Activated T-cell treated with anti-CD3 and anti-CD28 coated beads, Interleukin-2, amount 50 U/mL, for 48 hours (primary cell): ENCODE measurements around the gene SP9.

ENCODE experiments used
- DNase-seq, 2 experiments: peaks; one replicate each; pipeline ENCODE4 v3.0.0-alpha.2; 2020

The SP9 gene

GRCh38 chr2:174334781-174335251 lies at the start of gene SP9:
Gene SP9, plus strand, starts transcription at chr2:174334954. Its CDS starts 139 bp downstream, at chr2:174335093.
- DNase-seq, result peak; percentile 54 to 62

- DNase-seq, result no peak
Observed at GRCh38 chr2:174286172-174286571, 48.6 kb upstream of the SP9 start.

DNA sequence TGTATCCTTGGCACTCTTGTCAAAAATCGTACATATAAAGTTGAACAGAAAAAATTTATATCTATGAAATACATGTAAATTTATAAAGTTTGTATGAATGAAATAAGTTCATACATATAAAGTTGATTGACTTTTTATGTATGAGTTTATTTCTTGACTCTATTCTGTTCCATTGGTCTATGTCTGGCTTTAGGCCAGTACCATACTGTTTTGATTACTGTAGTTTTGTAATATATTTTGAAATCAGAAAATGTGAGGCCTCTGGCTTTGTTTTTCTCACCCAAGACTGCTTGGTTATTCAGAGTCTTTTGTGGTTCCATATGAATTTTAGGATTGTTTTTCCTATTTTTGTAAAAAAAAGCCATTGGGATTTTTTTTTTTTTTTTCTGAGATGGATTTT lies 41.8 kb upstream of the SP9 start:
- DNase-seq, result no peak

- no peak for DNase-seq
Observed at GRCh38 chr2:174300114-174300513, 34.6 kb upstream of the SP9 start.

DNA sequence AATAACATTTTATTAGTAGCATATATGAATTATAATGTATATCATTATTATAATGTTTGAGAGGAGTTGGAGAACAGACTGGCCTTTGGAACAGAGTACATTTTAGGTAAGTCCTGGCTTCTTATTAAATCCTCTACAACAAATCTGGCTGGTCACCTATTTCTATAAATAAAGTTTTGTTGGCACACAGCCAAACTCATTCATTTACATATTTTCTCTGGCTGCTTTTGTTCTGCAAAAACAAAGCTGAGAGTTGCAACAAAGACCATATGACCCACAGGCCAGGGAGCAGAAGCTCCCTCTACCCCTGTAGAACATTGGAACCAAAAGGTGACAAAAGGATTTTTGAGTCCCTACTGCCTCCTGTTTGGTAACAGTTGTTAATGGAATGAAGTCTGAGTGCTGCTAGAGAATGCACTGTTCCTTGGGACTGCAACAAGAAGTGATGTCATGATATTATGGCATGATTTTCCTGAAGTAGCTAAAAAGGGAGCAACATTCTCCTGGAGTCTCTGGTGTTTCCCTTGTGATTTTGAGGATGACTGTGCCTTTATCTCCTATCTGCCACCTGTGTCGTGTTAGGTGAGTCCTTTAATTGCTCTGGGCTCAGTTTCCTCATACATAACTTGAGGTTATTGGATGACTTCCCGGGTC lies 22.0 kb upstream of the SP9 start:
- no peak for DNase-seq

DNA sequence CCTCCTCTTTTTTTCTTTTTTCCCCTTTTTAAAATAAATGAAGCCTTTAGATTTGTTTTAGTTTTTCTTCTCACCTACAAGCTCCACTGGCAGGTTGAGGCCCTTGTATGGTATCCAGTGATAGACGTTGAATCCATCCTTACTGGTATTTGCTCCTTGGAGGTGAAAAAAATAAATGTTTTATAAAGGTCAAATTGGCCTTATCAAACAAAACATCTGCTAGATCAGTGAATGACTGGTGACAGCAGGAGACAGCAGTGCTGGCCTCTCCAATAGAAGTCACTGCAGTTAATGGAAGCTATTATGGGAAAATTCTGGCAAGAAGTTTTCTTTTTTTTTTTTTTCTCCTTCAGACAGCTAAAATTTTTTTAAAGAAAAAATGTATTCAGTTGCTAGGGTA lies 12.6 kb upstream of the SP9 start:
- no peak for DNase-seq

GRCh38 chr2:174322746-174323145 lies 12.0 kb upstream of the SP9 start:
- no peak for DNase-seq

- DNase-seq, result no peak
Observed at GRCh38 chr2:174324530-174324929, 10.2 kb upstream of the SP9 start.

- DNase-seq, result no peak
Observed at GRCh38 chr2:174325373-174326160, 9.2 kb upstream of the SP9 start.

GRCh38 chr2:174326161-174327020 lies 8.4 kb upstream of the SP9 start:
- DNase-seq, result peak; percentile 45 to 51

GRCh38 chr2:174327021-174327840 lies 7.5 kb upstream of the SP9 start:
- DNase-seq, result peak; percentile 40 to 45

DNA sequence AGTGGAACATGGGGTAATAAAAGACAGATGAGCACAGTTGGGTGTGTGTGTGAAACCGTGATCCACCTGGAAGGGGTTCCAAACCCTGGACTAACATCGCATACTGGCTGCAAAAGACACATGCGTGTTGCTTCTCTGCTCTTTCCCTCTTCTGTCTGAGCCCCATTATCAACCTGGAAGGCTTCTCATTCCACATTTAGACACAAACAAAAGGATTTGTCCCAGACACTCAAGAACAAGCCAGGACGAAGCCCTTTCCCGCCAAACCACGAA lies 7.0 kb upstream of the SP9 start:
- DNase-seq, result no peak

DNA sequence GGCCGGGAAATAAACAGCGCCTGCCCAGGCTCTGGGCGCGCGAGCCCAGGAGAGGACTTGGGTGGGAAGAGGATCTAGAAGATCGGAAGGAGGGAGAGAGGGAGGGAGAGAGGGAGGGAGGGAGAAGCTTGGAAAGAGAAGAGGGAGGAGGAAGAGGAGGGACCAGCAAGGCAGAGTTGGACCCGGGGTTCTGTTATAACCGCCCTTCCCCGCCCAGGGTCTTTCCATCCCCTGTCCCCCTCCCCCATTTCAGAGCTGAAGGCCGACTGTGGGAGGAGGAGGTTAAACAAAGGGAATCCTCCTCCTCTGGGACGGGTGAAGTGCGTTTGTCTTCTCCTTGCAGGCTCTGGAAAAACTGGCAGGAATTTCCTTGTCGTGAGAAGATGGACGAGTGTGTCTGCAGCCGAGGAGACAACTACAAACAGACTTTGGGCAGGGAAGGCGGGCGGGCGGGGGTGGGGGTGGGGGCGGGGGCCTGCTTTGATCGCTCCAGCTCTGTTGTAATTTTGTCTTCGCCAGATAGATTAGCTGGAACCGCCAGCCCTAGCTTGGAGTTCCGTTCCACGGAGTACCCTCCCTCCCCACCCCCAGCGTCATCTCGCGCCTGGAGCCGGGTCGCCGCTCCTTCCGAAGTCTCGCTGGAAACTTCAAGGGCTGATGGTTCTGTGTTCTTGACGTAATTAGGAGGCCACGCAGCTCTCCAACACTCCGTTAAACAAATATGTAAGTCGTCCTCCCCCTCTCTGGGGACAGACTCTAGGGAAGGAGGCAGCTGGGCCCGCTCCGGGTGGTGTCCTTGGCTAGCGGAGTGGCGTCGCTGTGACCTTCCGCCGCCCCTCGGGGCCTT lies 6.4 kb upstream of the SP9 start:
- peak; percentile 29 to 30 for DNase-seq

DNA sequence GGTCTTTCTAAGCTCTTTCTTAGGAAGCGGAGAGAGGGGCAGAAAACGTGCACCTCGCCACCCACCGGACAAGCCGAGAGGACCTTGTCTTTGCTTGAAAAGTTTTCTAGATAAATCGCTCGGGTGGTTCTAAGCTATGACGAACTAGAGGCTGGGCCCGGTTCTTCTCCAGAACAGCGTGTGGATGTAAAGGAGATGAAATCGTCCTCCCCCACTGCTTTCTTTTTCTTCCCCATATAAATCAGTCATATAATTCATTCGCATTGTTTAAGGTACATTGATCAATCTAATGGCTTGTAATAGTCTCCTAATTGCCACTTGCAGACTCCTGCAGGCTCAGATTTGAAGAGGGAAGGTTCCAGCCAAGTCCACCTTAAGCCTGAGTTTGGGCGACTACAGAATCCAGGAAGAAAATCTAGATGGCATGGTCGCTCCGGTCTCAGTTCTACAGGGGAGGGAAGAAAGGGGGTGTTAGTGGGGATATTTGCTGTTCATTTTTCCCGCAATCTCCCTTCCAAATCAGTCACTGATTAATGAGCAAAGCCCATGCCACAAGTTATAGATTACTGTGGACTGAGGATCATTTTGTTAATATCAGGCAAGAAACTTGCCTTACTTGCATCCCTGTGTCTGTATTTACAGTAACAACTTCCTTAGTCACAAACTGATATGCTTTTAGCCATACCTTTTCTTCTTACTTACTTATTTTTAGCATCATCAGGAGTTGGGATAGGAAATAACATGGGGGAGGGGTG lies 5.6 kb upstream of the SP9 start:
- no peak for DNase-seq

DNA sequence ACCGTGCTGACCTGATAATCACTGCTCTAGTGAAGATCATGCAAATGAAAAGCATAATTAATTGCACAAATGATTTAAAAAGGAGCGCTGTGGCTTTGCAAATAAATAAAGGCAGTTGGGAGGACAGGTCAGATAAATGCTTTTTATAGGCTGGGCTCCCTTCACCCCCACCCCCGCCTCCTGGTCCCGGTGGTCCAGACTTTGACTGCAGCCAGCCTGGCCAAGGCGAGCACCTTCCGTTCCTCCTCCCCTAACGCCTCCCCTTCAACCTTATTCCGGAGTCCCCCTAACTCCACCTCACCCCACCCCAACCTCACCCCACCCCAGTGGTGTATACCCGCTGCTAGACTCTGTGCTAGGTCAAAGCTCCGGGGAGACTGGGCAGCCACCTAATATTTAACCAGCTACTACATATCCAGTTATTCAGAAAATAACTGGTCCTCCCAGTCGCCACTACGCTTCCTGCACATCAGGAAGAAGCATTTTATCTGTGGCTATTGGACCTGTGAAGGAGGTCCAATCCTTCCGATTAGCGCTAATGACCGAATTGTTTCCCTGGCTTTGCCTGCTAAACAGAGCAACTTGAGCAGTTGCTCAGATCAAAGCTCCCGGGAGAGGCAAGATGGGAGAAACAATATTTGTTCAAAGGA lies 3.7 kb upstream of the SP9 start:
- no peak for DNase-seq

DNA sequence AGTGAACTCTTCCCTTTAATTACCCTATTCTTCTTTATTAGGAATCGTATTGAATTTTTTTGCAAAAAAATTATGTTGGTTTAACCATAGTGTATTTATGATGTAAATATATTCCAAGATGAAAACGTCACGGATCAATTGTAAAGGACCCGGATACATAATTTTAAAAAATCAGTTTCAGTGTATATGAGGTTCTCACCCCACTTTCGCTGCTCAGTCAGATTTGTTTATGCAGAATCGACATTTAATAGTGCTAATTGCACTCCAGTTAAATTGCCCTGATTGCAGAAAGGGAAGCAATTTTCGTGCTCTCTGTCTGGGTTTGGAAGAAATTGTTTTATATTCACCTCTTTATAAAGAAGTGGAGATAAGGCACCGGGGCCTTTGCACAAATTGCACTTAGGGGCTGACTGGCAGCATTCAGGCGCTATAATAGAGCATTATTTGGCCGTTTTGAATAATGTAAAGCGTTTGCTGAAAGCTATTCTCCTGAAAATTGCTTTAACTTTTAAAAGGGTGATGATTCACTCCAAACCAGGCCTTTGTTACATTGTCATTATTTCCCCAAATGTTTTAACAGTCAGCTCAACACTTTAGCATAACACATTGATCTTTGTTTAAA lies 3.0 kb upstream of the SP9 start:
- no peak for DNase-seq

DNA sequence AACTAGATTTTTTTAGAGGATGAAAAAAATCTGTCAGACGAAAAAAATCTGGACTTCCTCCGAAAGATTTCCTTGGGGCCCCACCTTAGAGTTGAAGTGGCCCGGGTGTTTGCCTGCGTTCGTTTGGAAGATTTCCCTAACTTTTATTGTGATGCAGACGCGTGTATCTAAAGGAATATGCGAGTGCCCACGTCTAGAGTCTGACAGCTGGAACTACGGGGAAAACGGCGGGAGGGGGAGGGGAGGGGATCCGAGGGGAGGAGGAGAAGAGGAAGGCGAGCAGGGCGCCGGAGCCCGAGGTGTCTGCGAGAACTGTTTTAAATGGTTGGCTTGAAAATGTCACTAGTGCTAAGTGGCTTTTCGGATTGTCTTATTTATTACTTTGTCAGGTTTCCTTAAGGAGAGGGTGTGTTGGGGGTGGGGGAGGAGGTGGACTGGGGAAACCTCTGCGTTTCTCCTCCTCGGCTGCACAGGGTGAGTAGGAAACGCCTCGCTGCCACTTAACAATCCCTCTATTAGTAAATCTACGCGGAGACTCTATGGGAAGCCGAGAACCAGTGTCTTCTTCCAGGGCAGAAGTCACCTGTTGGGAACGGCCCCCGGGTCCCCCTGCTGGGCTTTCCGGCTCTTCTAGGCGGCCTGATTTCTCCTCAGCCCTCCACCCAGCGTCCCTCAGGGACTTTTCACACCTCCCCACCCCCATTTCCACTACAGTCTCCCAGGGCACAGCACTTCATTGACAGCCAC lies 2.4 kb upstream of the SP9 start:
- DNase-seq, result peak; percentile 31 to 34

GRCh38 chr2:174333017-174333371 lies 1.8 kb upstream of the SP9 start:
- peak in 1 of 2 experiments; percentile 23 for DNase-seq
